ENCODE results near the gene RBPJ. TPM values are rescaled to one million over a fixed set of nuclear protein-coding genes. Genes with fewer than 3 reads are reported as not detected.

RBPJ gene
- total RNA-seq, 2 donors from 2014 or later: 71.1 to 78.0 TPM

GRCh38 chr4:26385690-26386089 lies 64.9 kb downstream of the RBPJ start:
- H3K4me3 Mint-ChIP-seq: no peak overlapping the region
- no peaks in the 10 kb centered on the region for H3K27me3 Mint-ChIP-seq (ENCODE audit: insufficient read depth)
- no peak for TF ChIP-seq CTCF (conservative IDR thresholded peaks at IDR 0.05)
- Histone ChIP-seq H3K36me3 (ENCODE audit: control insufficient read depth, insufficient read depth, low read length) (peaks cover 40% of the 10 kb centered on the region), H3K4me1 (ENCODE audit: control insufficient read depth, insufficient read depth, low read length) (no peaks in the 10 kb centered on the region), H3K27ac (ENCODE audit: low read depth, low read length) (no peak overlapping the region), H3K4me3 (ENCODE audit: low read length) (no peak overlapping the region), H3K9ac (ENCODE audit: extremely low read depth, low read length, poor library complexity, severe bottlenecking) (no peak overlapping the region), H3K27me3 (ENCODE audit: control insufficient read depth, insufficient read depth, low read length, poor library complexity, severe bottlenecking) (no peaks in the 10 kb centered on the region), H3K9me3 (ENCODE audit: control insufficient read depth, low read length) (peaks cover 17% of the 10 kb centered on the region)
- DNase-seq: no peak
- WGBS, 2 experiments (ENCODE audit: insufficient coverage in 1 of 2, insufficient read length in 1 of 2): 96 to 100% methylated on average over 1 to 3 of the region's 3 CpGs
- H3K27ac Mint-ChIP-seq: no peak overlapping the region
- H3K9me3 Mint-ChIP-seq: no peaks in the 10 kb centered on the region
- H3K36me3 Mint-ChIP-seq (ENCODE audit: low read depth): peaks cover 41% of the 10 kb centered on the region
- peaks cover 2% of the 10 kb centered on the region for H3K4me1 Mint-ChIP-seq

DNA sequence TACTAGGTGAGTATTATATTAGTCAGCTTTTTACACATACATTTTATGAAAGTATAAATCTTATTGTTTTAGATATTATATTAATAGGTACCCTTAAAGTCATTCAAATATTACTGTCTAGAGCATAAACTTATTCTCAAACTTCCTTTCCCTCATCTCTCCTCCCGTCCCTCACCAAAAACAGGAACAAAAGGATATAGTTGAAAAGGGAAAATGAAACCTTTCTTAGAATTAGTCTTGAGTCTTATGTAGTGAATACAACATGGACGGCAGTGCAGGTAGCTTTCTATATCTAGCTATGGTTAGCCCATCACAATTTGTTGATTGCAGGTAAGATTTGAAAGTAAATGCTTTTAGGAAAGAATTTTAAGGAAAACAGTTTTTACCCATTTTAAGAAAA lies 65.6 kb downstream of the RBPJ start:
- Mint-ChIP-seq H3K27me3 (ENCODE audit: insufficient read depth) (no peaks in the 10 kb centered on the region), H3K36me3 (ENCODE audit: low read depth) (peaks cover 45% of the 10 kb centered on the region), H3K9me3 (no peaks in the 10 kb centered on the region), H3K4me3 (no peak overlapping the region), H3K27ac (no peak overlapping the region), H3K4me1 (peaks cover 2% of the 10 kb centered on the region)
- H3K4me1 ChIP-seq (ENCODE audit: control insufficient read depth, insufficient read depth, low read length): no peaks in the 10 kb centered on the region
- H3K9me3 ChIP-seq (ENCODE audit: control insufficient read depth, low read length): peaks cover 22% of the 10 kb centered on the region
- 80 to 87% methylated on average over 1 of the region's 2 CpGs for WGBS, 2 experiments (ENCODE audit: insufficient coverage in 1 of 2, insufficient read length in 1 of 2)
- peaks cover 42% of the 10 kb centered on the region for H3K36me3 ChIP-seq (ENCODE audit: control insufficient read depth, insufficient read depth, low read length)
- H3K27me3 ChIP-seq (ENCODE audit: control insufficient read depth, insufficient read depth, low read length, poor library complexity, severe bottlenecking): no peaks in the 10 kb centered on the region
- no peak overlapping the region for H3K4me3 ChIP-seq (ENCODE audit: low read length)
- no peak overlapping the region for H3K9ac ChIP-seq (ENCODE audit: extremely low read depth, low read length, poor library complexity, severe bottlenecking)
- H3K27ac ChIP-seq (ENCODE audit: low read depth, low read length): no peak overlapping the region
- TF ChIP-seq CTCF (conservative IDR thresholded peaks at IDR 0.05): no peak
- DNase-seq: no peak

DNA sequence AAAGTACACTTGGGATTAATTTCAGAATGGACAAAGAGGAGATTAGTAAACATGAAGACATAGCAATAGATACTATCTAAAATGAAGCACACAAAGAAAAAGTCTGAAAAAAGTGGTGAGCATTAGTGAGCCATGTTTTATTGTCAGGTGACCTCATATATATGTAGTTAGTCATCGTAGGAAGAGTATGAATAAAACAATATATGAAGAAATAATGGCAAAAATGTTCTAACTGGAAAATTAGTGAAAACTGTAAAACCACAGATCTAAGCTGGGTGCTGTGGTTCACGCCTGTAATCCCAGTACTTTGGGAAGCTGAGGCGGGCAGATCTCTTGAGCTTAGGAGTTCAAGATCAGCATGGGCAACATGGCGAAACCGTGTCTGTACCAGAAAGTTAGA lies 67.9 kb downstream of the RBPJ start:
- H3K4me1 Mint-ChIP-seq: no peaks in the 10 kb centered on the region
- 94% methylated on average over 5 of the region's 5 CpGs for WGBS, 2 experiments (ENCODE audit: insufficient coverage in 1 of 2, insufficient read length in 1 of 2)
- H3K4me1 ChIP-seq (ENCODE audit: control insufficient read depth, insufficient read depth, low read length): no peaks in the 10 kb centered on the region
- no peak for TF ChIP-seq CTCF (conservative IDR thresholded peaks at IDR 0.05)
- no peak for DNase-seq
- peaks cover 56% of the 10 kb centered on the region for H3K36me3 Mint-ChIP-seq (ENCODE audit: low read depth)
- no peak overlapping the region for H3K4me3 Mint-ChIP-seq
- H3K27ac ChIP-seq (ENCODE audit: low read depth, low read length): no peak overlapping the region
- H3K9ac ChIP-seq (ENCODE audit: extremely low read depth, low read length, poor library complexity, severe bottlenecking): no peak overlapping the region
- H3K27ac Mint-ChIP-seq: no peak overlapping the region
- H3K9me3 Mint-ChIP-seq: no peaks in the 10 kb centered on the region
- H3K9me3 ChIP-seq (ENCODE audit: control insufficient read depth, low read length): peaks cover 25% of the 10 kb centered on the region
- no peaks in the 10 kb centered on the region for H3K27me3 Mint-ChIP-seq (ENCODE audit: insufficient read depth)
- H3K4me3 ChIP-seq (ENCODE audit: low read length): no peak overlapping the region
- peaks cover 61% of the 10 kb centered on the region for H3K36me3 ChIP-seq (ENCODE audit: control insufficient read depth, insufficient read depth, low read length)
- no peaks in the 10 kb centered on the region for H3K27me3 ChIP-seq (ENCODE audit: control insufficient read depth, insufficient read depth, low read length, poor library complexity, severe bottlenecking)

Measured in endodermal cell (in vitro differentiated cells).